ENCODE results near the gene CBX1. TPM values are rescaled to one million over a fixed set of nuclear protein-coding genes. Genes with fewer than 3 reads are reported as not detected.

The CBX1 gene
- total and polyA plus RNA-seq, 2 of the 13 experiments (the other 11 are each of a cell fraction or from before 2014, with no cell fraction given): 17.8 to 108 TPM

- 0 out of 2 replicates have a peak, but pooled peaks have one; percentile 54 for TF ChIP-seq KMT2B (CRISPR knock-in tag; IDR thresholded peaks at IDR 0.05)
- TF ChIP-seq ZFP91 (CRISPR knock-in tag; IDR thresholded peaks at IDR 0.05; ENCODE audit: borderline replicate concordance): peak; percentile 85
- TF ChIP-seq ZNF816 (CRISPR knock-in tag; IDR thresholded peaks at IDR 0.05; ENCODE audit: borderline replicate concordance): no peak
- no peak for TF ChIP-seq ARID3A (IDR thresholded peaks at IDR 0.05; ENCODE audit: low read depth, low read length)
- peak; percentile 75 for TF ChIP-seq ZNF687 (CRISPR knock-in tag; IDR thresholded peaks at IDR 0.05)
- no peak for TF ChIP-seq BORCS8-MEF2B (CRISPR knock-in tag; IDR thresholded peaks at IDR 0.05)
- no peak for TF ChIP-seq SMAD9 (CRISPR knock-in tag; IDR thresholded peaks at IDR 0.05)
- TF ChIP-seq SNRNP70 (IDR thresholded peaks at IDR 0.05; ENCODE audit: low read depth, low read length): no peak
- 0 out of 2 replicates have a peak, but pooled peaks have one; percentile 52 for TF ChIP-seq KDM4B (CRISPR knock-in tag; IDR thresholded peaks at IDR 0.05)
- TF ChIP-seq CAMTA2 (CRISPR knock-in tag; IDR thresholded peaks at IDR 0.05; ENCODE audit: borderline replicate concordance): 0 out of 2 replicates have a peak, but pooled peaks have one; percentile 4
- no peak for TF ChIP-seq SRSF4 (IDR thresholded peaks at IDR 0.05; ENCODE audit: low read depth, low read length, poor library complexity, severe bottlenecking)
- no peak for TF ChIP-seq HNRNPUL1 (IDR thresholded peaks at IDR 0.05; ENCODE audit: low read depth, low read length)
- TF ChIP-seq SP4 (CRISPR knock-in tag; IDR thresholded peaks at IDR 0.05): no peak; the same call in 1 of the 2 replicates
- TF ChIP-seq ZNF782 (CRISPR knock-in tag; IDR thresholded peaks at IDR 0.05; ENCODE audit: borderline replicate concordance): peak; percentile 66; the same call in 1 of the 2 replicates
- peak; percentile 76 for TF ChIP-seq ZBTB38 (CRISPR knock-in tag; IDR thresholded peaks at IDR 0.05)
- peak; percentile 39; the same call in 1 of the 2 replicates for TF ChIP-seq ZFY (CRISPR knock-in tag; IDR thresholded peaks at IDR 0.05)
- peak; percentile 28; the same call in 1 of the 2 replicates for TF ChIP-seq NR0B2 (CRISPR knock-in tag; IDR thresholded peaks at IDR 0.05)
- TF ChIP-seq MXD3 (CRISPR knock-in tag; IDR thresholded peaks at IDR 0.05): no peak
- TF ChIP-seq TEAD3 (CRISPR knock-in tag; optimal IDR thresholded peaks at IDR 0.05; ENCODE audit: borderline replicate concordance): peak; percentile 45
- 0 out of 2 replicates have a peak, but pooled peaks have one; percentile 21 for TF ChIP-seq ZNF317 (CRISPR knock-in tag; IDR thresholded peaks at IDR 0.05)
Measured at GRCh38 chr17:48026502-48027321, 74.6 kb downstream of the CBX1 start (continued).
